Sigmoid colon (tissue), 7 donors: ENCODE results near the gene TNFRSF25. TPM values are rescaled to one million over a fixed set of nuclear protein-coding genes. Genes with fewer than 3 reads are reported as not detected.
"Not testable (repeated sequence)": the region's sequence is repeated elsewhere in the genome, so short reads cannot be mapped to it uniquely, and the experiment has no call there.

Experiments
- DNase-seq: peaks from one replicate; pipeline ENCODE4 v3.0.0-alpha.2; 2019
- H3K27ac ChIP-seq, 4 donors: fragments of 200-600 bp; sonication (generic); one replicate each; pipeline ENCODE4 v1.5.1; 2016 to 2019; ENCODE audit warnings: mild to moderate bottlenecking in 1 of 4
- H3K27me3 ChIP-seq, 3 donors: fragments of 200-600 bp; sonication (generic); one replicate each; pipeline ENCODE4 v1.5.1; 2019; ENCODE audit warnings: mild to moderate bottlenecking in 1 of 3
- H3K36me3 ChIP-seq, 4 donors: fragments of 200-600 bp; sonication (generic); one replicate each; pipeline ENCODE4 v1.5.1; 2016 to 2019
- H3K4me1 ChIP-seq, 4 donors: fragments of 200-600 bp; sonication (generic); one replicate each; pipeline ENCODE4 v1.5.1; 2017 to 2019
- H3K4me3 ChIP-seq, 4 donors: fragments of 200-600 bp; sonication (generic); one replicate each; pipeline ENCODE4 v1.5.1; 2017 to 2019; ENCODE audit warnings: mild to moderate bottlenecking in 2 of 4, moderate library complexity in 1 of 4
- H3K9me3 ChIP-seq, 4 donors: fragments of 200-600 bp in 3 of 4; sonication (generic) in 3 of 4; one replicate each; pipeline versions ENCODE4 v1.5.1 to v1.6.1; 2013 to 2019
- CTCF ChIP-seq, 4 experiments: fragments of 450-650 bp in 3 of 4; fragments of 200-600 bp in 1 of 4; IDR thresholded peaks; one replicate each; pipeline ENCODE4 v1.5.1; 2016 to 2019; ENCODE audit warnings: antibody characterized with exemption in 4 of 4, mild to moderate bottlenecking in 3 of 4, moderate library complexity in 2 of 4
- EP300 ChIP-seq, 4 donors: sonication (generic); formaldehyde crosslinking; IDR thresholded peaks; one replicate each; pipeline ENCODE4 v1.6.1; 2017; ENCODE audit warnings: antibody characterized with exemption in 4 of 4
- POLR2A ChIP-seq, 2 donors: fragments of 450-650 bp; IDR thresholded peaks; one replicate each; pipeline ENCODE4 v1.6.1; 2016; ENCODE audit warnings: antibody characterized with exemption in 2 of 2, mild to moderate bottlenecking in 2 of 2, moderate library complexity in 2 of 2
- POLR2AphosphoS5 ChIP-seq, 4 donors: sonication (generic); formaldehyde crosslinking; IDR thresholded peaks; one replicate each; pipeline ENCODE4 v1.6.1; 2017; ENCODE audit warnings: antibody characterized with exemption in 4 of 4
- WGBS, 2 donors: extraction: QIAGEN DNeasy Blood & Tissue Kit; methylation state at CpG; one replicate each; pipeline ENCODE4 v1.1.7; 2013; 5-methylcytosine and 5-hydroxymethylcytosine counted together
- intact Hi-C: fragments of 100-400 bp; cut with DNase I; formaldehyde crosslinking; loops from one replicate; pipeline ENCODE4 v1.15.1; 2023
- polyA plus RNA-seq, 3 donors: library from polyadenylated mRNA; stranded (reverse); fragments of 200-250 nt; gene quantifications; one replicate each; pipeline ENCODE4 v1.2.3, GENCODE V29; 2013
- total RNA-seq, 4 donors: library from RNA; depleted of rRNA; stranded (reverse); fragments of >200 nt; gene quantifications; one replicate each; pipeline ENCODE4 v1.1.0, GENCODE V29; 2016
- donor health status: healthy with polysubstance abuse.
- donor health status: Bipolar disorder and iron deficiency.
- donor health status: healthy.

Gene TNFRSF25
- total and polyA plus RNA-seq, 7 donors = 2.5 to 65.9 (median 6.8) TPM

- H3K27me3 ChIP-seq = peaks cover 10 to 76% (median 52%) of the 10 kb centered on the region in 3 donors
- H3K4me3 ChIP-seq = no peak overlapping the region
- TF ChIP-seq EP300 (IDR thresholded peaks at IDR 0.05) = no peak
- TF ChIP-seq POLR2AphosphoS5 (IDR thresholded peaks at IDR 0.05) = no peak
- TF ChIP-seq POLR2A (IDR thresholded peaks at IDR 0.05) = no peak
- TF ChIP-seq CTCF (IDR thresholded peaks at IDR 0.05) = no peak
- H3K36me3 ChIP-seq = no peaks in the 10 kb centered on the region
- 84 to 90% methylated on average over 7 of the region's 7 CpGs for WGBS, 2 donors
- no peak for DNase-seq
- H3K27ac ChIP-seq = no peak overlapping the region
- no peaks in the 10 kb centered on the region for H3K9me3 ChIP-seq
- H3K4me1 ChIP-seq = peaks cover 0 to 9% (median 8%) of the 10 kb centered on the region in 4 donors
- intact Hi-C loops = no loop called here
Observed at GRCh38 chr1:6441586-6441985, 24.4 kb downstream of the TNFRSF25 start.

GRCh38 chr1:6440198-6441126 is 25.5 kb downstream of the TNFRSF25 start:
- Histone ChIP-seq H3K9me3 (no peaks in the 10 kb centered on the region), H3K27ac (no peak overlapping the region), H3K4me1 (peaks cover 0 to 9% (median 8%) of the 10 kb centered on the region in 4 donors), H3K36me3 (no peaks in the 10 kb centered on the region), H3K27me3 (peaks cover 10 to 71% (median 48%) of the 10 kb centered on the region in 3 donors), H3K4me3 (peak overlapping the region in 1 of 4 donors; percentile 23)
- 7 to 18% methylated on average over 99 to 100 of the region's 101 CpGs for WGBS, 2 donors
- no peak for DNase-seq
- TF ChIP-seq EP300 (IDR thresholded peaks at IDR 0.05) (no peak), CTCF (IDR thresholded peaks at IDR 0.05) (peak in 1 of 4 experiments; percentile 22), POLR2A (IDR thresholded peaks at IDR 0.05) (no peak), POLR2AphosphoS5 (IDR thresholded peaks at IDR 0.05) (no peak)
- intact Hi-C loops = no loop called here

GRCh38 chr1:6438047-6438525 is 27.9 kb downstream of the TNFRSF25 start:
- Histone ChIP-seq H3K36me3 (no peaks in the 10 kb centered on the region), H3K4me1 (peaks cover 0 to 9% (median 8%) of the 10 kb centered on the region in 4 donors), H3K9me3 (no peaks in the 10 kb centered on the region), H3K27me3 (peaks cover 10 to 58% (median 48%) of the 10 kb centered on the region in 3 donors), H3K27ac (no peak overlapping the region), H3K4me3 (no peak overlapping the region)
- no peak for DNase-seq
- 13 to 16% methylated on average over 5 of the region's 5 CpGs for WGBS, 2 donors
- TF ChIP-seq CTCF (IDR thresholded peaks at IDR 0.05) (peak; percentile 38 to 96 (median 70)), EP300 (IDR thresholded peaks at IDR 0.05) (no peak), POLR2A (IDR thresholded peaks at IDR 0.05) (no peak), POLR2AphosphoS5 (IDR thresholded peaks at IDR 0.05) (no peak)
- intact Hi-C loops = no loop called here

GRCh38 chr1:6437012-6437700 is 28.8 kb downstream of the TNFRSF25 start:
- H3K4me1 ChIP-seq, DNase-seq, intact Hi-C loops, H3K27ac ChIP-seq, H3K9me3 ChIP-seq, H3K4me3 ChIP-seq, H3K36me3 ChIP-seq: not testable (repeated sequence)
- WGBS, 2 donors = 56 to 66% methylated on average over 22 of the region's 22 CpGs
- peaks cover 10 to 54% (median 48%) of the 10 kb centered on the region in 3 donors for H3K27me3 ChIP-seq

GRCh38 chr1:6436277-6436676 is 29.7 kb downstream of the TNFRSF25 start:
- 78 to 82% methylated on average over 3 of the region's 3 CpGs for WGBS, 2 donors
- H3K27ac ChIP-seq, DNase-seq, intact Hi-C loops, H3K4me3 ChIP-seq, H3K9me3 ChIP-seq, H3K36me3 ChIP-seq, H3K4me1 ChIP-seq: not testable (repeated sequence)
- peaks cover 10 to 45% (median 42%) of the 10 kb centered on the region in 3 donors for H3K27me3 ChIP-seq
